NB4 (cell line): ENCODE measurements around the gene SMYD3.

Source experiments
- DNase-seq: peaks from one replicate; pipeline ENCODE4 v3.0.0; 2010; ENCODE audit warnings: low read depth
- H3K4me3 ChIP-seq: one replicate; pipeline ENCODE4 v1.5.1; 2011; ENCODE audit warnings: mild to moderate bottlenecking, low read depth, low read length, moderate library complexity
- CTCF ChIP-seq: IDR thresholded peaks from one replicate; pipeline ENCODE4 v1.5.1; 2012; ENCODE audit warnings: low read depth, low read length
- MAX ChIP-seq: IDR thresholded peaks from 2 replicates; pipeline ENCODE4 v1.6.1; 2011; ENCODE audit warnings: low read depth, low read length
- MYC ChIP-seq: IDR thresholded peaks from 2 replicates; pipeline ENCODE4 v1.6.1; 2011; ENCODE audit warnings: low read depth, low read length
- POLR2A ChIP-seq: IDR thresholded peaks from 2 replicates; pipeline ENCODE4 v1.6.1; 2011; ENCODE audit warnings: mild to moderate bottlenecking; ENCODE audit not compliant: insufficient read length; ENCODE audit errors: extremely low read depth

The SMYD3 gene

GRCh38 chr1:246134789-246135188, 372.3 kb downstream of the SMYD3 start:
- no peak for DNase-seq
- no peak for TF ChIP-seq MYC
- TF ChIP-seq MAX = no peak
- no peak for TF ChIP-seq POLR2A
- no peak for TF ChIP-seq CTCF
- H3K4me3 ChIP-seq = no peak overlapping the region

- H3K4me3 ChIP-seq = no peak overlapping the region
- no peak for TF ChIP-seq CTCF
- TF ChIP-seq POLR2A = no peak
- no peak for TF ChIP-seq MYC
- no peak for TF ChIP-seq MAX
- DNase-seq = no peak
Measured at GRCh38 chr1:246131095-246131494, 376.0 kb downstream of the SMYD3 start.

GRCh38 chr1:246128494-246129069, 378.5 kb downstream of the SMYD3 start:
- DNase-seq = no peak
- no peak overlapping the region for H3K4me3 ChIP-seq
- TF ChIP-seq CTCF = no peak
- no peak for TF ChIP-seq POLR2A
- no peak for TF ChIP-seq MAX
- TF ChIP-seq MYC = no peak

DNA sequence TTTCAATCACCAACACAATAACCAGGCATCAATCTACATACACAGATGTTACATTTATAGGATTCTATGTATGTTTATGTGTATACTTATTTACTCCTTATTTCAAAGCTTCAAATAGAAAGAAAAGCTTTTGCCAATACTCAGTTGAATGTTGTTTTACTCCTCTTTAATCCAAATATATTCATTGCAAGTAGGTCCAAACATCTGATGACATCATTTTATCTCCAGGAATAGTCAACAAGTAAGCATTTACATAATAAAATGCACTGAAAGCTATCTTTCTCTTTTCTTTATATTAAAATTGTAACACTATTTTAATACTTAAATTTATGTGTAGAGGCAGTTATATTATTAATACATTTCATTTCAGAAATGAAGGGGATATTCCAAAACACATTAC, 380.5 kb downstream of the SMYD3 start:
- TF ChIP-seq MYC (no peak), MAX (no peak), POLR2A (no peak), CTCF (no peak)
- no peak overlapping the region for H3K4me3 ChIP-seq
- no peak for DNase-seq

DNA sequence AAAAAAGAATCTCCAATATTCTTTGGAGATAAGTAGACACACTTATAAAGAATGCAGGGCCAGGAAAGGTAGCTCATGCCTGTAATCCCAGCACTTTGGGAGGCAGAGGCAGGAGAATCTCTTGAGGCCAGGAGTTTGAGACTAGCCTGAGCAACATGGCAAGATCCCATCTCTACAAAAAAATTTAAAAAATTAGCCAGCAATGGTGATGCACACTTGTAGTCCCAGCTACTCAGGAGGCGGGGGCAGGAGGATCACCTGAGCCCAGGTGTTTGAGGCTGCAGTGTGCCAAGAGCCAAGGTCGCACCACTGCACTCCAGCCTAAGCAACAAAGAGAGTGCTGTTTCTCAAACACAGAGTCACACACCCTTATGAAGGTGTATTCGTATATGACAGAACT, 385.0 kb downstream of the SMYD3 start:
- TF ChIP-seq MYC (no peak), POLR2A (no peak), MAX (no peak), CTCF (no peak)
- no peak overlapping the region for H3K4me3 ChIP-seq
- no peak for DNase-seq

GRCh38 chr1:246121533-246121932, 385.5 kb downstream of the SMYD3 start:
- TF ChIP-seq CTCF (no peak), MAX (no peak), MYC (no peak), POLR2A (no peak)
- no peak overlapping the region for H3K4me3 ChIP-seq
- no peak for DNase-seq
